ENCODE data around the gene RGS8.
A peak's percentile ranks its signal among the peaks of the same experiment; 100 is the strongest.
"Not testable (repeated sequence)": the region's sequence is repeated elsewhere in the genome, so short reads cannot be mapped to it uniquely, and the experiment has no call there.

Gene RGS8

GRCh38 chr1:182702826-182703524 lies 18.6 kb upstream of the RGS8 start:
- DNase-seq (ENCODE audit: low spot score) = no peak

DNA sequence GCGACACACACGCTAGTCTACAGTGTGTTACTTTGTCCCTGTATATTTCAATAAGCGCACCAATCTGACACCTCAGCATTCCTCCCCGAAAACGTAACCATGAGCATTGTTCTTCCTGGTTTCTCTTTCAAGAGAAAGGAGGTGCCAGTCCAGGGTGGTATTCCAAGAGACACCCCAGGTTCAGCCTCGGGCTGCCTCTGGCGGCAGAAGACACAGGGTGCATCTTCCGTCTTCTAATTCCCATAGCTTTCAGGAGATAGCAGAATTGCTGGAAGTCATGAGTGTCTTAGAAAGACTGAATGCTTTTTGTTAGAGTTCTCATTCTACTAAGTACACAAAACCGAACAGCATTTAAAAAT lies 15.9 kb upstream of the RGS8 start:
- DNase-seq (ENCODE audit: low spot score) = no peak

- peak; percentile 88 for DNase-seq (ENCODE audit: low spot score)
Measured at GRCh38 chr1:182699393-182700350, 15.3 kb upstream of the RGS8 start.

- no peak for DNase-seq (ENCODE audit: low spot score)
Measured at GRCh38 chr1:182698971-182699370, 14.6 kb upstream of the RGS8 start.

DNA sequence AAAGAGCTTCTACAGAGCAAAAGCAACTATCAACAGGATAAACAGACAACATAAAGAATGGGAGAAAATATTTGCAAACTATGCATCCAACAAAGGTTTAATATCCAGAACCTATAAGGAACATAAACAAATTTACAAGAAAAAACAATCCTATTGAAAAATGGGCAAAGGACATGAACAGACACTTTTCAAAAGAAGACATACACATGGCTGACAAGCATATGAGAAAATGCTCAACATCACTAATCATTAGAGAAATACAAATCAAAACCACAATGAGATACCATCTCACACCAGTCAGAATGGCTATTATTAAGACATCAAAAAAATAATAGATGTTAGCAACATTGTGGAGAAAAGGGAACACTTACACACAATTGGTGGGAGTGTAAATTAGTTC lies 8.8 kb upstream of the RGS8 start:
- DNase-seq (ENCODE audit: low spot score) = not testable (repeated sequence)

DNA sequence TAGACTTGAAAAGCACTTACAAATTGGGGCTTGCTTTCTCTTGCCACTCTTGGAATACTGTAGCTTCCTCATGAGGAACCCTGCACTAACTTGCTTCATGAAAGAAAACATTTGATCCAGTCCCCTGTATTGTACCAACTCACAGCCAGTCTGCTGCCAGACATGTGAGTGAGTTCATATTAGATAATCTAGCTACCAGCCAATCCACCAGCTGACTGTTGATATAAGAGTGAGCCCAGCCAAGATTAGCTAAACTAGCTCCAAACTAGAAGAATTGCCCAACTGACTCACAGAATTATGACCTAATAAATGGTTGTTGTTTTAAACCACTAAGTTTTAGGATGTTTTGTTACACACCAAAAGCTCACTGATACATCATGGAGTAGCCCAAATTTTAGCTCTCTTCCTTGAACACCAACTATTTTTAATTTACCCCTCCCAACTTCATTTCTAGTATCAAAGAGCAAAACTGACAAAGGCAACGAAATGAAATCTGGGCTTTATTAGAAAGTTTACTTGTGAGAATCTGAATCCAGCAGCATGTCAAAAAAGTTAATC lies 6.6 kb upstream of the RGS8 start:
- DNase-seq (ENCODE audit: low spot score) = no peak

DNA sequence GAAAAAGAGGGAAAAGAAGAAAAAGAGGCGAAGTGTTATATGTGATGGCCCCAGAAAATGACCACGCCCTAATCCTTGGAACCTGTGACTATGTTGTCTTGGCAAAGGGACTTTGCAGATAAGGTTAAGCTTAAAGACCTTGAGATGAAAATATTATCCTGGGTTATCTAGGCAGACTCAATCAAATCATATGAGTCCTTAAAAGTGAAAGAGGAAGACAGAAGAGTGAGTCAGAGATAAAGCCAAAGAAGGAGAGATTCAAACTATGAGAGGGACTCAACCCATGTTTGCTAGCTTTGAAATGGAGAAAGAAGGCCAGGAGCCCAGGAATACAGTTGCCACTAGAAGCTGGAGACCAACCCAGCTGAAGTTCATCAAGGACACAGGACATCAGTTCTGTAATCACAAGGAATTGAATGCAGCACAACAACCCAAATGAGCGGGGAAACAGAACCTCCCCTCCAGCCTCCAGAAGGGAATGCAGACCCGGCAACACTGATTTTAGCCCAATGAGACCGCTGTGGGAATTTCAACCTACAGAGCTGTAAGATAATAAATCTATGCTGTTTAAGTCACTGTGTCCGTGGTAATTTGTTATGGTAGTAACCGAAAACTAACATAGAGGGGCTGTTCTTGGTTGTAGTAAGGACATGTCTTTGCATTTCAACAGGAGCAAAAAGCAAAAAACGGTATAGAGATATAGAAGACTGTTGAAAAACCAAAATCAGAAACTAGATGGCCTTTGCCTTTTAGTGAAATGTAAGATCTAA lies 4.2 kb upstream of the RGS8 start:
- DNase-seq (ENCODE audit: low spot score) = no peak

- no peak for DNase-seq (ENCODE audit: low spot score)
Measured at GRCh38 chr1:182687361-182687760, 3.0 kb upstream of the RGS8 start.

- DNase-seq (ENCODE audit: low spot score) = no peak
Measured at GRCh38 chr1:182686446-182686845, 2.1 kb upstream of the RGS8 start.

DNA sequence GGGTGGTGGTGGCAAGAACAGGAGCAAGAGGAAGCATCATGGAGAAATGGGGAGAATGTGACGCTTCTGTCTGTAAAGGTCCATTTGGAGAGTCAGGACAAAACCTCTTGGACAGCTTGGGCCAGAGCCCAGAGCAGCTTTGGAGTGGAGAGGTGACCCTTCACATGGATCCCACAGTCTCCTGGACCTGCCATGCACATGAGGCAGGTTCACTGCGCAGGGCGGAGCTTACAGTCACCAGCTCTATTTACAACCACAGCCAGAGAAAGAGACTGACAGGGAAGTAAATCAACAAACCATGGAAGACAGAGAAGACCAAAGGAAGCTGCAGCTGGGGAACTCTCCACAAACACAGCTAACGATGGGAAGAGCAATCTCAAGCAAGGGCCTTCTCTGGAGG lies 828 bp upstream of the RGS8 start:
- no peak for DNase-seq (ENCODE audit: low spot score)

- DNase-seq (ENCODE audit: low spot score) = no peak
Measured at GRCh38 chr1:182682898-182683501, 1.4 kb downstream of the RGS8 start.

DNA sequence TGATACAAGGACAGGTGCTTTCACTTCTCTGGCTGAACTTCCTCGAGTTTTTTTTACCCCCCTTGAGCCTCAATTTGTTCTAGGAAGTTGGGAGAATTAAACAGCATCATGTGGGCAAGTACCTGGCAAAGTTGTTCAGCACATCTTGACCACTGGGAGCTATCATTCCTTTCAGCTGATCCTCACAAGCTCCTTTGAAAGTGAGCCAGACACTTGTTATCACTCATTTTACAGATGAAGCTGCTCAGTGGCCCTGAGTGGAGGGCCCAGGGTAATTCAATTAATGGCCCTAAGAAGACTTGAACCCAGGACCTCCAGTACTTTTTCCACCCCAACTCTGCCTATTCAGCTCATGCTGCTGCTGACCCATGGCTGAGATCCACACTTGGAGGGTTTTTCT lies 2.0 kb downstream of the RGS8 start:
- no peak for DNase-seq (ENCODE audit: low spot score)

DNA sequence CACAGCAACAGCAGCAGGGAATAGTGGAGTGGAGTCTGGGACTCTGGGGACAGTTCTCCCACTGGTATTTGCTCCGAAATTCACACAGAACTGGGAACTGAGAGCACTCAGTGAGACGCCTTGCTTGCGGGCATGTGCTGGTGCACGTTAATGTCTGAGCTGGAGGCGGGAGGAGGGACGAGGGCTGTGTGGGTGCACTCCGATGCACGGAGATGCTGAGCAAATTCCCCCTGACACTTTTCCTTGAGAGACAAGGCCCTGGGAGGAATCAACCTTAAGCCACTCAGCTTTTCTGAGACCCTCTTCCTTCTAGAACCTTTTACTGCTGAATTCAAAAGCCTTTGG lies 2.8 kb downstream of the RGS8 start:
- no peak for DNase-seq (ENCODE audit: low spot score)

DNA sequence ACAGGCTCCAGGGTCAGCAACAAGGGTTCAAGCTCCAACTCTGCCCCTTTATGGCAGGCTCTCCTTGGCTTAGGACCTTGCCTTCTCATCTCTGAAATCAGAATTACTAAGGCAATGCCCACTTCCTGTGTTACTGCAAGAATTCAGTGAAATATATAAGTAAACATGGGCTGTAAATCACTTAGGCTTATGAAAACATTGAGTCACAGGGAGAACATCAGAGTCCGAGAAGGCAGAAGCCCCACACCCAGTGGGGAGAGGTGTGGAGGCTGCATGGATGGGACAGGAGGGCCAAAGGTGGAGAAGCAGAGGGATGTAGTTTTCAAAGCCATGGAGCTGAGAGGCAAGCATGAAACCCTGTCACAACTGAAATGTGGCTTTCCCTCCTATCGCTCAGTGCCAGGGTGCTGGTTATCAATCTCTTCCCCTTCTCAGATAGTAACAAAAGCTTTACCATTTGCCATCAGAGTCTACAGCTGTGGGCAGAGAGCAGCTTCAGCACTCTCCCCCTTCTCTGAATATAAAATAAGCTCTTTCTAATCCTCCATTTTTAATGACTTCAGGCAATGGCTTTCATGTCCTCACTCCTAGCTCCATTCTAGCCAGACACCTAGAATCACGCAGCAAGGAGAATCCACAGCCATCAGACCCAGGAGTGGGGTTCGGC lies 3.4 kb downstream of the RGS8 start:
- DNase-seq (ENCODE audit: low spot score) = no peak

- DNase-seq (ENCODE audit: low spot score) = no peak
Measured at GRCh38 chr1:182680408-182680807, 4.0 kb downstream of the RGS8 start.

DNA sequence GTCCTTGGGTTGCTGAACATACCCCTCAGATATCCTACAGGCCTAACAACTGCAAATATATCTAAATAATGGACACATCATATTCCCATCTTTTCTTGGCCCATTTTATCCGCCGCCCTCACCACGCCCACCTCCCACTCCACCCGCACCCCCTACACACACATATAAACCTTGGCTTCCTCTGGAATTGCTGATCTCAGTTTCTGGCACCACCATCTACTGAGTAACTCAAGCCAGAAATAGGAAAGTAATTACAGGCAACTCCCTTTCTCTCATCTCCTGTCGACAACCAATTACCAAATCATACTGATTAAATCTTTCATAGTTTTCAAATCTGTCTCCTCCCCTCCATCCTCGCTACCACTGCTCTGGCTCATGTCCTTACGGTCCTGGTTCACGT lies 4.7 kb downstream of the RGS8 start:
- no peak for DNase-seq (ENCODE audit: low spot score)

- no peak for DNase-seq (ENCODE audit: low spot score)
Measured at GRCh38 chr1:182677397-182678098, 6.8 kb downstream of the RGS8 start.

DNA sequence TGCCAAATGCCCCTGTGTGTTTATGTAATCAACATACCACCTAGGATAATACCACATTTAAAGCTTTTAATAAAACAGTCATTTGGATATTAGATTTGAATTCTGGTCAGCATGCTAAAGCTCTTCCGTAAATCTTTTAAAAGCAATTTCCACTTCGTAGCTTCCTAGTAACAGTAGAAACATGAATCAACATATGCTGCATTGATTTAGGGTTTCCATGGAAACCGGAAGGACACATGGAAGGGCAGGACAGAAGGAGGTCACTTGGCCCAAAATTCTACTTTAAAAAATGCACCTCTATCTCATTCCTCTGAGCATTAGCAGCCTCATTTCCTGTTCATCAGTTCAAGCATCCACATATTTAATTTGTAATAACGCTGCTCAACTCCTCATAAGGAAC lies 8.1 kb downstream of the RGS8 start:
- no peak for DNase-seq (ENCODE audit: low spot score)

- peak; percentile 19 for DNase-seq (ENCODE audit: low spot score)
Measured at GRCh38 chr1:182674346-182675246, 9.8 kb downstream of the RGS8 start.

- no peak for DNase-seq (ENCODE audit: low spot score)
Measured at GRCh38 chr1:182672487-182672836, 11.9 kb downstream of the RGS8 start.
